Stimulated activated CD8-positive, alpha-beta memory T cell treated with anti-CD3 and anti-CD28 coated beads, Interleukin-4, amount 100 ng/mL, for 24 hours (primary cell): Measurements from ENCODE around the gene PRDX3.
A peak's percentile ranks its signal among the peaks of the same experiment; 100 is the strongest.

Source experiments
- DNase-seq: peaks from one replicate; pipeline ENCODE4 v3.0.0-alpha.2; 2020; ENCODE audit warnings: low read depth

Gene PRDX3

GRCh38 chr10:119178372-119179119 is at the start of gene PRDX3:
PRDX3 (minus strand) TSS chr10:119178812; CDS start chr10:119178790, 22 bp downstream.
- peak; percentile 92 for DNase-seq

- no peak for DNase-seq
Measured at GRCh38 chr10:119227825-119228224, 49.2 kb upstream of the PRDX3 start.

DNA sequence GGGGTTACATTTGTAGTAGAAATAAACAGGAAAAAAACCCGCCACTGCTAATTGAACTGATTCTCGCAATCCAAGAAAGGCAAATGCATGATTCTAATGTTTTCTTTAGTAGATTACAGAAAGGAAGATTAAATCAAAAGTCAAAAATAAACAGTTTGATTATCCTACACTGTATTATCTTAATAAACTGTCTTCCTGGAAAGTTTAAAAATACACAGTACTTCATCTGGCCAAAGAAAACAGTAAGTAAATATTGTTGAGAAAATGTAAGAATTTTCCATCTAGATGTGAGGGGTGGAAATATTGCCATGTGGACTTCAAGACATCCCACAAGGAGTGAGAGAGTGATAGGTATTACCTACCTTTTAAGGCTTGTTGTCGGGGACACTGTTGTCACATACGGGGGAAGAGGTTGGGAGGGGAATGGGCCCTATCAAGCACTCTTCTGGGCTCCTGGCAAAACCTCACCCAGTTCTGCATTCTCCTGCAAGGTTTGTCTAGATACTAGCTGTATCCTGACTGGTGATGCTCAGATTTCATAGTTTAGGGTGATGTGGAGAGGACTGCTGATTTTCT is 46.6 kb upstream of the PRDX3 start:
- DNase-seq = no peak

DNA sequence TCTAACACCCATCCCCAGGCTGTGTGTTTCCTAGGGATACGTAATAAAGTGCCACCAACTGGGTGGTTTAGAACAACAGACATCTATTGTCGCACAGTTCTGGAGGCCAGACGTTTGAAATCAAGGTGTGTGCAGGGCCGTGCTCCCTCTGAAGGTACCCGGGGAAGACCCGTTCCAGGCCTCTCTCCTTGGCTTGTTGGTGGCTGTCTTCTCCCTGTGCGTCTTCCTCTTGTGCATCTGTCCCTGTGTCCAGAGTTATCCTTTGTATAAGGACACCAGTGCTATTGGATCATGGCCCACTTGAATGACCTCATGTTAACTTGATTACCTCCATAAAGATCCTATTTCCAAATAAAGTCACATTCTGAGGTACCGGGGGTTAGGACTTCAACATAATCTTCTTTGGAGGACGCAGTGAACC is 44.4 kb upstream of the PRDX3 start:
- DNase-seq = no peak

DNA sequence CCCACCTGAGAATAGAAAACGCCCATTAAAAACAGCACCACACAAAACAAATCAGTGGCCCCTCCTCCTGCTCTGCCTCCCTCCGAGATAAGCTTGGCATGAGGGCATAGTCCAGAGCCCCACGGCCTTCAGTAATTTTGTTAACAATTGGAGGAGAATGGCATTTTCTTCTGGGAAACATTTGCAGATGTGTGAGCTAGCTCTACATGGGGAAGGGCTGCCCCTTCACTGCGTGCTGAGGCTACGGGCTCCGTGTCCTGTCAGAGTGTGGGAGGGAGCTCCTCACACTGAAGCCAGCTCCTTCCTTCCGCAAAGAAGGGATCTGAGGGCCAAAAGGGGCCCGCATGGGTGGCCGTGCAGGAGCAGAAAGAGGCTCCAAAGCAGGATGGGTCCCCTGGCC is 43.9 kb upstream of the PRDX3 start:
- no peak for DNase-seq

DNA sequence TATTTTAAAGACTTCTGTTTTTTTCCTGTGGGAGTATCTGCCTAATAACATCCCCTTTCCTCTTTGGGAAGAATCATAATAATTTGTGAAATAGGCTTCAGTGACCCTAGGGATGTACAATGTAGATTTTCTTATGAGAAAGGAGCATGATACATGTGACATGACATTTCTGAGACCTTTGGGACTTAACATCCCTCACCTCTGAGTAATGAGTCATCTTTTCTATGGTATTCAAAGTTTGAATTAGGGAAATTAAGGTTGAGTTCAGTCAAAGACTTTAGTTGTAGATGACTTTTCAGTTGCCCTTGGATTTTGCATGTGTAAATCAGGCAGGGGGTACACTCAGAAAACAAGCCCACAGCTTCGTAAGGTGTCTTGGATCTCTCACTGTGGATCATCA is 43.1 kb upstream of the PRDX3 start:
- no peak for DNase-seq

- no peak for DNase-seq
Measured at GRCh38 chr10:119221201-119221600, 42.6 kb upstream of the PRDX3 start.

- no peak for DNase-seq
Measured at GRCh38 chr10:119219871-119220270, 41.3 kb upstream of the PRDX3 start.

DNA sequence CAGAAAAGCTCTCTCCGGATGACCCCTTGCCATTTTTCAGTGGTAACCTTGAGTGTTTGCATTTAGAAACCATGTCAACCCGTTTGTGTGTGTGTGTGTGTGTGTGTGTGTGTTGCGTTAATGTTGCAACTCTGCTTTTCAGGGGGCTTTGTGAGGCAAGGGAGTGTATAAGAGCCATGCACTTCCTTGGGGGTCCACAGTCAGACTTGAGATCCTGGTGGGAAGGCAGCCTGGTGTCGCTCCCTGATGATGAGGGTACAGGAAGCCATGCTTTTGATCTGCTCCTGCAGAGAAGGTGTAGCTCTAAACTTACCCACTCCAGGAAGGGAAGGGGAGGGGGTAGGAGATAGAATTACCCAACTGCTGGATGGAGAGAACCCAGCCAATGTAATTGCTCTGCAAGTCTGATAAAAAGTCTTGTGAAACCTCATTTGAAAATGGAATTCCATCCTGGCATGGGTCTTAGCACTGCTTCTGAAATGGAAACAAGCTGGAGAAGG is 39.4 kb upstream of the PRDX3 start:
- DNase-seq = no peak

DNA sequence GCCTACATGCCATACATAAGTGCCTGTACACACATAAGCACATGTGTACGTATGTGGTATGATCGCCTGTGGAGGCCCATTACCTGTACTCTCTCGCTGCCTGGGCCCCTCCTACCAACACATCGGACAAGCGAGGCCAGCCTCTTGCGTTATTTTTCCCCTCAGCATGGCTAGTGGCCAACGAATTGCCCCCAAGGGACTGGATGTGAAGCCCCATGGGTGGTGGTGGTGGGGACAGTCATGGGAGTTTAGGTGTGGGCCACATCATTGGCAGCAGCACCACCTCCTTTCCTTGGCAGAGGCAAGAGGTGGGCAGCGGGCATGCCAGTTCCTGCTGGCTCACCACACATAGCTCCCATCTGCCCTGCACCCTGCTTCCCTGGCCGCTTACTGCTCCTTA is 38.8 kb upstream of the PRDX3 start:
- no peak for DNase-seq

- no peak for DNase-seq
Measured at GRCh38 chr10:119216127-119216526, 37.5 kb upstream of the PRDX3 start.

GRCh38 chr10:119215371-119215770 is 36.8 kb upstream of the PRDX3 start:
- DNase-seq = no peak

DNA sequence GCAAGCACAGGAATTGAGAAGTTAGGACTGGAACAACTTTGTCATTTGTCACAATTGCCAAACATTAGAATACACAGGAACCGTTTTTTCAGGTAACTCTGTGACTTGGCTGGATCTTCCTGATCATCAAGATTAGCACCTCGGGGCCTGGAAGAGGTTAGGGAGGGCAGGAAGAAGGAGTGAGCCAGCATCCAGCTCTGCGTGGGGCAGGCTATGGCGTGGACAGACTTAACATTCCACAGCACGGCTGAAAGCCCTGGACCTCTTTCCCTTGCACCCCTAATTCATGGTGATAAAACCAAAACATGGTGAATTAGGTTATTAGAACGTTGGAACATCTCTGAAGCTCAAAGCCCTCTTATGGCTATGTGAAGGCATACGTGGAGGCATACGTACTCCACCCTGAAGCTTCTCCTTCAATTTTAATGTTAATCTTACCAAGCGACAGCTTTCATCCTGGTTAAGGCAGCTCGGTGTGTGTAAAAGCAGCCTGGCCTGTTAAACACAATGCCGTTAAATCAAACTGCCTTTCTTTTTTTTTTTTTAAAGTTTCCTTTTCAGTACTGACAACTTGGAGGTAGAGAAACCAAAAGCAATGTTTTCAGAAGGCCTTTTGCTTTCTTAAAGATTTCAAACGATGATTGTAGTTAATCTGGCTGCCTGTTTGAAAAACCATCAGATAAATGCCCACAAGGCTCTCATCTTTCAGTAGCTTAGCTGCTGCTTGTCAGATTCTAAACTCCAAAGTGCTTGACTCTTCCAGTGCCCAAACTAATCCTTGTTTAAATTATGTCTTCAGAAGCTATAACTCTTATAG is 33.2 kb upstream of the PRDX3 start:
- DNase-seq = no peak

DNA sequence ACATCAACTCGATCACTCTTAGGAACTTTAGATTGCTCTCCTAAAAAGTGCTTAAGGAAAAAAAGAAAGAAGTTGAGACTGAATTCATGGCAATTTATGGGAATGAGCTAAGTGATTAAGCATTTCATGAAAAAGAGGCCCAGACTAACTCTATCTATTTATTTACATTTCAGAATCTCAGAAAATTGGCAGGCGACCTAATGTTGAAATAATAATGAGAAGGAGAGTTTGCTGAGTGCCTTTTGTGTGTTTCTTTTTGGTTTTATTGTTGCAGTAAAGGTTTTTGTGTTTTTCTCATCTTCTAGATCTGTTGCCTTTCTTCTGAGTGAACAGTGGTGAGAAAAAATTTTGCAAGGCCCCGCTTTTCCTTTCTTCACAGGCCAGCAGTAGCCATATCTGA is 32.6 kb upstream of the PRDX3 start:
- no peak for DNase-seq

DNA sequence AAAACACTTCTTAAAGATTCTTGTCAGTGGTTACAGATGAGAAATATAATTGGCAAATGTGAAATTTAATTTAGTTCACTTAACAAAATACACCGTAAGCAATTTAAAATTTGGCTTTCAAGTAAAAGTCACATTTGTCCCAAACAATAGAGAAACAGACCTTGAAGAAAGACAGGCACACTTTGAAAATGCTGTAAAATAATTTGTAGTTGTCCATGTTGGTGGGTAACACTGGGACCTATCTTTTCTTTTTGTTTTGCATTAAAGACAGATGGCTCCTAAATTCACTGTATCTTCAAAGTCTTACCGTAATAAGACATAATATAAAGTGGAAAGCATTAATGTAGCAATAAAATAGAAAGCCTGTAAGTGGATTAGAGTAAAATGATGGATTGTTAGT is 32.0 kb upstream of the PRDX3 start:
- DNase-seq = no peak

- no peak for DNase-seq
Measured at GRCh38 chr10:119209736-119210355, 31.2 kb upstream of the PRDX3 start.

GRCh38 chr10:119209035-119209735 is 30.6 kb upstream of the PRDX3 start:
- peak; percentile 41 for DNase-seq

DNA sequence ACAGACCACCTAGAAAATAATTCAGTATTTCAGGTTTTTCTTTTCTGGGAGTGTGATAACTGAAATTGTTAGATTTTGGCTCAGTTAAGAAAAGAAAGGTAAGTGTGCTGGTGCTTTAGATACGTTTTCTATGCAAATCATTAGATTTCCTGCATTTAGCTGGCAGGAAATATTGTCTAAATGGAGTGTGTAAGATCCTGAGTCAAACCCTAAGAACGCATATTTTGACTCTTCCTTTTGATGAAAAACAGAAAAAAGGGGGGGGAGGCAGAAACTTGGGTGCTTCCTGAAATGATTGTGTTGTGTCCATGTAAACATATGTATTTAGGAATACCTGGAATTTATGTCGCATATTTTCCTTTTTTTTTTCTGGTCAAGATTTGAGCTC is 29.9 kb upstream of the PRDX3 start:
- DNase-seq = no peak

DNA sequence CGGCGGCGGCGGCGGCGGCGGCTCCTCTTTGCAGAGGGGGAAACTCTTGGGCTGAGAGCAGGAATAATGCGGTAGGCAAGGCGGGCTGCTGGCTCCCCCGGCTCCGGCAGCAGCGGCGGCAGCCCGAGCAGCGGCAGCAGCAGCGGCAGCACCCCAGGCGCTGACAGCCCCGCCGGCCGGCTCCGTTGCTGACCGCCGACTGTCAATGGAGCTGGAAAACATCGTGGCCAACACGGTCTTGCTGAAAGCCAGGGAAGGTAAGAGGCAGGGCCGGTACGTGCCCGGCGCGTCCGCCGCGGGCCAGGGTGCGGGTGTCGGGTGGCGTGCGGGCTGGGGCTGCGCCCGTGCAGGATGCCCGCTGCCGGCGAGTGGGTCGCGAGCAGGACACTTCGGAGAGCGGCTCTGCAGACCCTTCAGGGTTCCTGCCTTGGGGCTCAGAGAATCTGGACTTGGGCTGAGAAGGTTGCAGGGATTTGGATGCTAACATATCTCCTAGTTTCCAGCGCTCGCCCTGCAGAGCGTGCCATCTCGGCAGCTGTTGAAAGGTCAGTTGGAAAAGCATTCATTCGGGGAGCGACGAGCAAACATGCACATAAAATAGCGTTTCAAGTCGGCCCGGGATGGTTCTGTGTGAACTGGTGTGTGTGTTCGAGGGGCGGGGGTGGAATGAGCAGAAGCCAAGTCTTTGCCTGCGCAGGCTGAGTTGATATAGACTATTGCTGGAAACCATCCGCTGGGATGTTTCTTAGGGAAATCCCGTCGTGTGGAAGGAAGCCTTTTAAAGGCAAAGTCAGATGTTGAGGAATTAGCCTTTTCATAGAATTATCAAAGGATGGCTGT is 29.3 kb upstream of the PRDX3 start:
- no peak for DNase-seq

GRCh38 chr10:119207366-119207666 is 28.7 kb upstream of the PRDX3 start, which contains the start of gene GRK5:
GRK5 (plus strand) TSS chr10:119207571; CDS start chr10:119207918, 347 bp downstream.
- peak; percentile 88 for DNase-seq
